CD4-positive, alpha-beta T cell treated with Interferon alpha-2 for 1 hour (primary cell): Measurements from ENCODE around the gene VSTM2L.
"Not testable (repeated sequence)": the region's sequence is repeated elsewhere in the genome, so short reads cannot be mapped to it uniquely, and the experiment has no call there.

Experiments
- DNase-seq, 2 donors: peaks; one replicate each; pipeline ENCODE4 v3.0.0-alpha.2; 2020 to 2022

Gene VSTM2L

GRCh38 chr20:37902504-37903313 lies at the start of gene VSTM2L:
TSS of gene VSTM2L (plus strand) at chr20:37903127. CDS start at chr20:37903351, 224 bp downstream.
- DNase-seq, result no peak

- no peak for DNase-seq
These were observed 49.0 kb upstream of the VSTM2L start for GRCh38 chr20:37853823-37854375.

- DNase-seq, result not testable (repeated sequence)
These were observed 46.9 kb upstream of the VSTM2L start for GRCh38 chr20:37856034-37856433.

GRCh38 chr20:37856932-37857660 lies 45.8 kb upstream of the VSTM2L start:
- DNase-seq, result no peak

GRCh38 chr20:37859406-37860171 lies 43.3 kb upstream of the VSTM2L start:
- no peak for DNase-seq

- DNase-seq, result no peak
These were observed 39.6 kb upstream of the VSTM2L start for GRCh38 chr20:37863289-37863688.

- no peak for DNase-seq
These were observed 38.6 kb upstream of the VSTM2L start for GRCh38 chr20:37864298-37864697.

GRCh38 chr20:37866051-37866450 lies 36.9 kb upstream of the VSTM2L start:
- DNase-seq, result no peak

- no peak for DNase-seq
These were observed 35.4 kb upstream of the VSTM2L start for GRCh38 chr20:37867289-37868195.

- no peak for DNase-seq
These were observed 34.0 kb upstream of the VSTM2L start for GRCh38 chr20:37868851-37869333.

- DNase-seq, result no peak
These were observed 33.5 kb upstream of the VSTM2L start for GRCh38 chr20:37869334-37869861.

GRCh38 chr20:37870294-37870693 lies 32.6 kb upstream of the VSTM2L start:
- DNase-seq, result no peak

GRCh38 chr20:37871751-37872150 lies 31.2 kb upstream of the VSTM2L start:
- DNase-seq, result no peak

- no peak for DNase-seq
These were observed 30.8 kb upstream of the VSTM2L start for GRCh38 chr20:37872161-37872560.

- no peak for DNase-seq
These were observed 29.0 kb upstream of the VSTM2L start for GRCh38 chr20:37873884-37874283.

- no peak for DNase-seq
These were observed 27.3 kb upstream of the VSTM2L start for GRCh38 chr20:37875460-37876175.

GRCh38 chr20:37876863-37877262 lies 26.1 kb upstream of the VSTM2L start:
- DNase-seq, result no peak

GRCh38 chr20:37877832-37878772 lies 24.8 kb upstream of the VSTM2L start:
- no peak for DNase-seq

- no peak for DNase-seq
These were observed 23.9 kb upstream of the VSTM2L start for GRCh38 chr20:37878835-37879599.
